Ascending aorta (tissue), 2 donors: ENCODE measurements around the gene MIEF1. TPM values are rescaled to one million over a fixed set of nuclear protein-coding genes. Genes with fewer than 3 reads are reported as not detected.

ENCODE experiments used
- DNase-seq, 2 donors: peaks; one replicate each; pipeline ENCODE4 v3.0.0-alpha.2; 2019; ENCODE audit warnings: low spot score in 2 of 2
- H3K27ac ChIP-seq, 2 donors: fragments of 200-600 bp; sonication (generic); one replicate each; pipeline ENCODE4 v1.5.1; 2016 to 2017; ENCODE audit warnings: mild to moderate bottlenecking in 1 of 2
- H3K27me3 ChIP-seq: fragments of 200-600 bp; sonication (generic); one replicate; pipeline ENCODE4 v1.5.1; 2017
- H3K36me3 ChIP-seq, 2 donors: fragments of 200-600 bp; sonication (generic); one replicate each; pipeline ENCODE4 v1.5.1; 2016
- H3K4me1 ChIP-seq, 2 donors: fragments of 200-600 bp; sonication (generic); one replicate each; pipeline ENCODE4 v1.5.1; 2016 to 2017; ENCODE audit warnings: mild to moderate bottlenecking in 1 of 2
- H3K4me3 ChIP-seq, 2 donors: fragments of 200-600 bp; sonication (generic); one replicate each; pipeline ENCODE4 v1.5.1; 2016 to 2017; ENCODE audit warnings: mild to moderate bottlenecking in 1 of 2
- H3K9me3 ChIP-seq, 2 donors: fragments of 200-600 bp; sonication (generic); one replicate each; pipeline ENCODE4 v1.5.1; 2016
- CTCF ChIP-seq, 3 experiments: fragments of 200-600 bp in 2 of 3; fragments of 450-650 bp in 1 of 3; sonication (generic) in 2 of 3; IDR thresholded peaks; one replicate each; pipeline ENCODE4 v1.5.1; 2016 to 2019; ENCODE audit warnings: antibody characterized with exemption in 3 of 3, mild to moderate bottlenecking in 1 of 3, moderate library complexity in 1 of 3
- intact Hi-C: fragments of 100-400 bp; cut with DNase I; formaldehyde crosslinking; loops from one replicate; pipeline ENCODE4 v1.15.1; 2023
- total RNA-seq: library from RNA; depleted of rRNA; stranded (reverse); fragments of >200 nt; gene quantifications from one replicate; pipeline ENCODE4 v1.1.0, GENCODE V29; 2016

The MIEF1 gene
- total RNA-seq, 1 donor from 2014 or later, result 22.5 TPM

- intact Hi-C loops, result no loop called here
- Histone ChIP-seq H3K9me3 (no peaks in the 10 kb centered on the region), H3K27me3 (peaks cover 6% of the 10 kb centered on the region), H3K4me1 (no peaks in the 10 kb centered on the region), H3K27ac (no peak overlapping the region), H3K36me3 (no peaks in the 10 kb centered on the region), H3K4me3 (no peak overlapping the region)
- no peak for TF ChIP-seq CTCF (IDR thresholded peaks at IDR 0.05)
- no peak for DNase-seq
Measured at GRCh38 chr22:39463277-39463676, 38.8 kb upstream of the MIEF1 start.

- Histone ChIP-seq H3K4me1 (no peaks in the 10 kb centered on the region), H3K27ac (no peak overlapping the region), H3K4me3 (no peak overlapping the region), H3K36me3 (no peaks in the 10 kb centered on the region), H3K27me3 (no peaks in the 10 kb centered on the region), H3K9me3 (no peaks in the 10 kb centered on the region)
- TF ChIP-seq CTCF (IDR thresholded peaks at IDR 0.05), result no peak
- peak in 1 of 2 donors; percentile 62 for DNase-seq
- intact Hi-C loops, result no loop called here
Measured at GRCh38 chr22:39463931-39464390, 38.1 kb upstream of the MIEF1 start.

- Histone ChIP-seq H3K9me3 (no peaks in the 10 kb centered on the region), H3K36me3 (no peaks in the 10 kb centered on the region), H3K4me3 (no peak overlapping the region), H3K4me1 (no peaks in the 10 kb centered on the region), H3K27me3 (no peaks in the 10 kb centered on the region), H3K27ac (no peak overlapping the region)
- intact Hi-C loops, result no loop called here
- no peak for DNase-seq
- no peak for TF ChIP-seq CTCF (IDR thresholded peaks at IDR 0.05)
Measured at GRCh38 chr22:39466228-39467006, 35.7 kb upstream of the MIEF1 start.

GRCh38 chr22:39467390-39467895 is 34.6 kb upstream of the MIEF1 start:
- no peak overlapping the region for H3K4me3 ChIP-seq
- no peaks in the 10 kb centered on the region for H3K4me1 ChIP-seq
- intact Hi-C loops, result no loop called here
- H3K9me3 ChIP-seq, result no peaks in the 10 kb centered on the region
- no peak overlapping the region for H3K27ac ChIP-seq
- DNase-seq, result no peak
- H3K27me3 ChIP-seq, result no peaks in the 10 kb centered on the region
- TF ChIP-seq CTCF (IDR thresholded peaks at IDR 0.05), result no peak
- H3K36me3 ChIP-seq, result no peaks in the 10 kb centered on the region

- Histone ChIP-seq H3K4me1 (no peaks in the 10 kb centered on the region), H3K9me3 (no peaks in the 10 kb centered on the region), H3K4me3 (no peak overlapping the region), H3K27ac (no peak overlapping the region), H3K36me3 (no peaks in the 10 kb centered on the region), H3K27me3 (no peaks in the 10 kb centered on the region)
- intact Hi-C loops, result no loop called here
- DNase-seq, result no peak
- TF ChIP-seq CTCF (IDR thresholded peaks at IDR 0.05), result no peak
Measured at GRCh38 chr22:39468487-39469325, 33.4 kb upstream of the MIEF1 start.
